ENCODE data around the gene BCL11A.
A peak's percentile ranks its signal among the peaks of the same experiment; 100 is the strongest.

The BCL11A gene

GRCh38 chr2:60519231-60519863 lies 34.1 kb downstream of the BCL11A start:
- Histone ChIP-seq H2BK12ac (ENCODE audit: low read length in 2 of 2) (no peak overlapping the region), H3K27ac (ENCODE audit: low read length, poor library complexity, severe bottlenecking) (peak overlapping the region; percentile 41), H4K8ac (ENCODE audit: low read length) (no peak overlapping the region), H3K4ac (ENCODE audit: low read depth in 1 of 2, low read length in 2 of 2) (no peak overlapping the region), H2AFZ (ENCODE audit: low read depth, low read length) (no peak overlapping the region), H3K18ac (ENCODE audit: low read depth in 1 of 2, low read length in 2 of 2) (peak overlapping the region in 1 of 2 experiments; percentile 11), H3K27me3 (ENCODE audit: control insufficient read depth in 1 of 2, insufficient read depth in 1 of 2, low read length in 2 of 2) (peaks cover 0 to 2% of the 10 kb centered on the region in 2 experiments), H2AK5ac (ENCODE audit: low read length, severe bottlenecking) (no peak overlapping the region), H3K36me3 (ENCODE audit: control insufficient read depth in 1 of 2, insufficient read depth in 2 of 2, low read depth in 1 of 2, low read length in 2 of 2) (no peaks in the 10 kb centered on the region), H3K4me1 (ENCODE audit: control insufficient read depth, insufficient read depth, low read depth, low read length) (peaks cover 24% of the 10 kb centered on the region), H3K23ac (ENCODE audit: low read length in 2 of 2) (no peak overlapping the region), H2BK5ac (ENCODE audit: low read depth, low read length, poor library complexity, severe bottlenecking) (no peak overlapping the region), H2BK15ac (ENCODE audit: low read depth, poor library complexity, severe bottlenecking) (no peak overlapping the region), H3K4me2 (ENCODE audit: low read length, poor library complexity, severe bottlenecking) (no peak overlapping the region), H4K91ac (ENCODE audit: low read length) (no peak overlapping the region), H3K4me3 (ENCODE audit: insufficient read depth in 1 of 2, low read depth in 1 of 2, low read length in 2 of 2) (no peak overlapping the region), H2BK120ac (ENCODE audit: low read depth, low read length) (no peak overlapping the region), H3K79me1 (replicated peaks; ENCODE audit: low read length, poor library complexity, severe bottlenecking) (peaks cover 25% of the 10 kb centered on the region), H3K9ac (ENCODE audit: low read length) (no peak overlapping the region), H3K14ac (ENCODE audit: low read length in 2 of 2) (no peak overlapping the region), H3K9me3 (ENCODE audit: control insufficient read depth, low read length) (no peaks in the 10 kb centered on the region)
- 65% methylated on average over 7 of the region's 7 CpGs for WGBS
- peak; percentile 6 for DNase-seq

- H3K79me1 ChIP-seq (replicated peaks; ENCODE audit: low read length, poor library complexity, severe bottlenecking), result peaks cover 31% of the 10 kb centered on the region
- 84% methylated on average over 7 of the region's 7 CpGs for WGBS
- H2AFZ ChIP-seq (ENCODE audit: low read depth, low read length), result no peak overlapping the region
- peaks cover 25% of the 10 kb centered on the region for H3K4me1 ChIP-seq (ENCODE audit: control insufficient read depth, insufficient read depth, low read depth, low read length)
- no peak overlapping the region for H3K4me3 ChIP-seq (ENCODE audit: insufficient read depth in 1 of 2, low read depth in 1 of 2, low read length in 2 of 2)
- no peak overlapping the region for H3K27ac ChIP-seq (ENCODE audit: low read length, poor library complexity, severe bottlenecking)
- no peak for DNase-seq
- H2BK15ac ChIP-seq (ENCODE audit: low read depth, poor library complexity, severe bottlenecking), result no peak overlapping the region
- no peak overlapping the region for H4K91ac ChIP-seq (ENCODE audit: low read length)
- no peak overlapping the region for H2BK120ac ChIP-seq (ENCODE audit: low read depth, low read length)
- no peak overlapping the region for H3K14ac ChIP-seq (ENCODE audit: low read length in 2 of 2)
- H3K36me3 ChIP-seq (ENCODE audit: control insufficient read depth in 1 of 2, insufficient read depth in 2 of 2, low read depth in 1 of 2, low read length in 2 of 2), result no peaks in the 10 kb centered on the region
- no peak overlapping the region for H3K23ac ChIP-seq (ENCODE audit: low read length in 2 of 2)
- no peak overlapping the region for H2BK5ac ChIP-seq (ENCODE audit: low read depth, low read length, poor library complexity, severe bottlenecking)
- H3K18ac ChIP-seq (ENCODE audit: low read depth in 1 of 2, low read length in 2 of 2), result no peak overlapping the region
- H3K9me3 ChIP-seq (ENCODE audit: control insufficient read depth, low read length), result no peaks in the 10 kb centered on the region
- H3K27me3 ChIP-seq (ENCODE audit: control insufficient read depth in 1 of 2, insufficient read depth in 1 of 2, low read length in 2 of 2), result peaks cover 0 to 2% of the 10 kb centered on the region in 2 experiments
- H4K8ac ChIP-seq (ENCODE audit: low read length), result no peak overlapping the region
- peak overlapping the region; percentile 34 for H2AK5ac ChIP-seq (ENCODE audit: low read length, severe bottlenecking)
- H3K4me2 ChIP-seq (ENCODE audit: low read length, poor library complexity, severe bottlenecking), result no peak overlapping the region
- H3K9ac ChIP-seq (ENCODE audit: low read length), result no peak overlapping the region
- H2BK12ac ChIP-seq (ENCODE audit: low read length in 2 of 2), result no peak overlapping the region
- no peak overlapping the region for H3K4ac ChIP-seq (ENCODE audit: low read depth in 1 of 2, low read length in 2 of 2)
Measured at GRCh38 chr2:60518567-60518966, 34.9 kb downstream of the BCL11A start.

DNA sequence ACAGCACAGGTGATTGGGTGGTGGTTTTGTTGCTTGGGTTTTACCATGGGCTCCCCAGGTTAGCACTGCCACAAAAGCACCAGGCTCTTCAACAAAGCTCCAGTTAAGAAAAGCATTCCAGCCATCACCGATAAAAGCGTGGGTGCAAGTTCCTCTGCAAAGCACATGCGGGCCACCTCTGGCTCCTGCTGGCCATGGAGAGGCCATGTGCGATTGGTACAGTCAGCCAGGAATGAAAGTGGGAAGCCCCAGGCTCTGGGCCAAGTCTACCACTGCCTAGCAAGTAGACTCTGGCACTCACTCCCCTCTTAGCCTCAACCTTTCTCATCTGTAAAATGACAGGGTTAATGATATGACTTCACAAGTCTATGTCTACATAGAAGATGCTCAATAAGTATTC lies 36.0 kb downstream of the BCL11A start:
- peaks cover 32% of the 10 kb centered on the region for H3K4me1 ChIP-seq (ENCODE audit: control insufficient read depth, insufficient read depth, low read depth, low read length)
- H2AFZ ChIP-seq (ENCODE audit: low read depth, low read length), result no peak overlapping the region
- no peak overlapping the region for H3K4ac ChIP-seq (ENCODE audit: low read depth in 1 of 2, low read length in 2 of 2)
- H2BK120ac ChIP-seq (ENCODE audit: low read depth, low read length), result no peak overlapping the region
- H3K18ac ChIP-seq (ENCODE audit: low read depth in 1 of 2, low read length in 2 of 2), result no peak overlapping the region
- H3K36me3 ChIP-seq (ENCODE audit: control insufficient read depth in 1 of 2, insufficient read depth in 2 of 2, low read depth in 1 of 2, low read length in 2 of 2), result no peaks in the 10 kb centered on the region
- no peak overlapping the region for H4K91ac ChIP-seq (ENCODE audit: low read length)
- peaks cover 0 to 2% of the 10 kb centered on the region in 2 experiments for H3K27me3 ChIP-seq (ENCODE audit: control insufficient read depth in 1 of 2, insufficient read depth in 1 of 2, low read length in 2 of 2)
- H3K23ac ChIP-seq (ENCODE audit: low read length in 2 of 2), result no peak overlapping the region
- H3K9ac ChIP-seq (ENCODE audit: low read length), result no peak overlapping the region
- DNase-seq, result no peak
- H3K27ac ChIP-seq (ENCODE audit: low read length, poor library complexity, severe bottlenecking), result peak overlapping the region; percentile 97
- H2BK12ac ChIP-seq (ENCODE audit: low read length in 2 of 2), result no peak overlapping the region
- H2BK5ac ChIP-seq (ENCODE audit: low read depth, low read length, poor library complexity, severe bottlenecking), result peak overlapping the region; percentile 81
- H4K8ac ChIP-seq (ENCODE audit: low read length), result no peak overlapping the region
- WGBS, result 95% methylated on average over 4 of the region's 4 CpGs
- H2BK15ac ChIP-seq (ENCODE audit: low read depth, poor library complexity, severe bottlenecking), result peak overlapping the region; percentile 55
- no peak overlapping the region for H3K14ac ChIP-seq (ENCODE audit: low read length in 2 of 2)
- H3K4me3 ChIP-seq (ENCODE audit: insufficient read depth in 1 of 2, low read depth in 1 of 2, low read length in 2 of 2), result no peak overlapping the region
- peak overlapping the region; percentile 99 for H2AK5ac ChIP-seq (ENCODE audit: low read length, severe bottlenecking)
- H3K4me2 ChIP-seq (ENCODE audit: low read length, poor library complexity, severe bottlenecking), result no peak overlapping the region
- peaks cover 37% of the 10 kb centered on the region for H3K79me1 ChIP-seq (replicated peaks; ENCODE audit: low read length, poor library complexity, severe bottlenecking)
- H3K9me3 ChIP-seq (ENCODE audit: control insufficient read depth, low read length), result no peaks in the 10 kb centered on the region

DNA sequence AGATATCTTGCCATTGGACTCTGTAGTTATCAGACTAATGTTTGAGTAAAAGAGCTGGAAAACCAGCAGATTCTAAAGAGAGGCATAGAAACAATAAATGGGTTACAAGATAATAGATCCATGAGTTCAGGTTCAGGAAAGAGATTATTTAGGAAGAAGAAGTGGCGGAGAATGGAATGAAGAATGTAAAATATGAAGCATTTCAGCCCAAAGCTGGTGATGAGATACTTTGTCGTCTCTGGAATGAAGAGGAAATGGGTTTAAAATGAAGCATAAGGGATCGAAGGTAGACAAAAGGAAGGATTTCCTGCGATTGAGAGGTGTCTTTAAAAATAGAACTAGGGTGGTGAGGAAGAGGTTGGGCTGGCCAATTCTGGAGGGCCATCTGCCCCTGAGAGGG lies 36.6 kb downstream of the BCL11A start:
- Histone ChIP-seq H3K4me2 (ENCODE audit: low read length, poor library complexity, severe bottlenecking) (no peak overlapping the region), H3K79me1 (replicated peaks; ENCODE audit: low read length, poor library complexity, severe bottlenecking) (peaks cover 40% of the 10 kb centered on the region), H3K9me3 (ENCODE audit: control insufficient read depth, low read length) (no peaks in the 10 kb centered on the region), H3K27me3 (ENCODE audit: control insufficient read depth in 1 of 2, insufficient read depth in 1 of 2, low read length in 2 of 2) (peaks cover 0 to 2% of the 10 kb centered on the region in 2 experiments), H3K23ac (ENCODE audit: low read length in 2 of 2) (no peak overlapping the region), H4K91ac (ENCODE audit: low read length) (no peak overlapping the region), H3K27ac (ENCODE audit: low read length, poor library complexity, severe bottlenecking) (peak overlapping the region; percentile 97), H2BK15ac (ENCODE audit: low read depth, poor library complexity, severe bottlenecking) (peak overlapping the region; percentile 55), H3K4me1 (ENCODE audit: control insufficient read depth, insufficient read depth, low read depth, low read length) (peaks cover 35% of the 10 kb centered on the region), H2AK5ac (ENCODE audit: low read length, severe bottlenecking) (peak overlapping the region; percentile 99), H2BK5ac (ENCODE audit: low read depth, low read length, poor library complexity, severe bottlenecking) (peak overlapping the region; percentile 81), H2BK12ac (ENCODE audit: low read length in 2 of 2) (no peak overlapping the region), H3K18ac (ENCODE audit: low read depth in 1 of 2, low read length in 2 of 2) (no peak overlapping the region), H3K14ac (ENCODE audit: low read length in 2 of 2) (no peak overlapping the region), H2AFZ (ENCODE audit: low read depth, low read length) (no peak overlapping the region), H4K8ac (ENCODE audit: low read length) (no peak overlapping the region), H3K9ac (ENCODE audit: low read length) (peak overlapping the region; percentile 88), H3K36me3 (ENCODE audit: control insufficient read depth in 1 of 2, insufficient read depth in 2 of 2, low read depth in 1 of 2, low read length in 2 of 2) (peaks cover 0 to 4% of the 10 kb centered on the region in 2 experiments), H3K4ac (ENCODE audit: low read depth in 1 of 2, low read length in 2 of 2) (no peak overlapping the region), H3K4me3 (ENCODE audit: insufficient read depth in 1 of 2, low read depth in 1 of 2, low read length in 2 of 2) (peak overlapping the region in 1 of 2 experiments; percentile 75), H2BK120ac (ENCODE audit: low read depth, low read length) (no peak overlapping the region)
- 46% methylated on average over 2 of the region's 4 CpGs for WGBS
- DNase-seq, result no peak

Measured in mesenchymal stem cell (in vitro differentiated cells and primary cell).